IPS-18c (cell line): ENCODE results near the gene KCNQ2.

Source experiments
- H3K4me3 ChIP-seq: 2 replicates; pipeline ENCODE4 v1.7.0; 2013; ENCODE audit warnings: low read depth, mild to moderate bottlenecking, low read length, moderate library complexity; ENCODE audit not compliant: insufficient read depth
- H3K9me3 ChIP-seq: one replicate; pipeline ENCODE4 v1.6.1; 2013; ENCODE audit warnings: mild to moderate bottlenecking, low read length, moderate library complexity; ENCODE audit not compliant: control insufficient read depth, insufficient read depth

The KCNQ2 gene

DNA sequence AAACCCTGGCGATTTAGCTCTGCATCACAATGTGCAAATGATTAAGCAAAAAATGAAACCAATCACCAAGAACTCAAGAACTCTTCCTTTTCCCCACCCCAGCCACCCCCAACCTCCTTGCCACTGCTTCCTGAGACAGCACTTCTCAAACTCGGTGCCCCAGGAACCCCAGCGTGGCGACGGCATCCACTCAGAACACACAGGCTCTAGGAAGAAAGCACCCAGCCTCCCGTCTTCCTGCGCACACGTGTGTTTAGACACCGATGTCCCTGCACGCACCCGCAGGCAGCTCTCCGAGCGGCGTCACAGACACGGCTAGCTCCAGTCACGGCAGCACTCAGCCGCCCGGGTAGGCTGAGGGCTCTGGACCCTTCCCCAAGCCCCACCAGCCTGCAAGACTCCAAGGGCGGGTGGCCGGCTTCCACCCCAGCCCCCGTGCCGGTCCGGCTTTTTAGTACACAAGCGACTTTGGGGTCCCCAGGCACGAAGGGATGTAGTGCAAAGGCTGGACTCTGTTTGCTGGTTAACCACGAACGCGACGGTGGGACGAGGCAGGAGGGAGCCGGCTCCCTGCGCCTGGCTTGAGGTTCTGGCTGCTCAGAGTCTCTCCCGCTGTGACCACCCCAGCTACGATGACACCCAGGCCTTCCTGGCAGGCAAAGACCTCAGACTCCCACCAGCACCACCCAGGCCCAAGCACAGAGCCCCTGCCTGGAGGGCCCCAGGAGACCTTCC lies 51.9 kb downstream of the KCNQ2 start:
- Histone ChIP-seq H3K9me3 (no peaks in the 10 kb centered on the region), H3K4me3 (no peak overlapping the region)

DNA sequence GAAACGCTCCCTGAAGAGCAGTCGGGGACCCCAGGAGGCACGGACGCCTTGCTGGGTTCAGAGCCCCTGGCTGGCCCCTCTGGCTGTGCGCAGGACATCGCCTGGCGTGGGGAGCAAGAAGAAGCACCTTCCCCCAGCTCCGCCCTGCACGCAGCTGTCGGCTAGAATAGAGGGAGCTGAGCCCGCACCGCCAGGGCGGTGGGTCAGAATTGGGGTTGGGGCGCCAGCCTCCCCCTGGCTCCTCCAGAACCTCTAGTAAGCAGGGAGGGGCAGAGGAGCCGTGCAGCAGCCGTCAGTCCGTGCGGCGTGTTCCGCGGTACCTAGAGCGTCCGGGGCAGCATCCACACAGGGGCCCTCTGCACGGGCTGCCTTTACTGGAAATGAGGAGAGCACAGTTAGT lies 53.2 kb downstream of the KCNQ2 start:
- no peak overlapping the region for H3K4me3 ChIP-seq

DNA sequence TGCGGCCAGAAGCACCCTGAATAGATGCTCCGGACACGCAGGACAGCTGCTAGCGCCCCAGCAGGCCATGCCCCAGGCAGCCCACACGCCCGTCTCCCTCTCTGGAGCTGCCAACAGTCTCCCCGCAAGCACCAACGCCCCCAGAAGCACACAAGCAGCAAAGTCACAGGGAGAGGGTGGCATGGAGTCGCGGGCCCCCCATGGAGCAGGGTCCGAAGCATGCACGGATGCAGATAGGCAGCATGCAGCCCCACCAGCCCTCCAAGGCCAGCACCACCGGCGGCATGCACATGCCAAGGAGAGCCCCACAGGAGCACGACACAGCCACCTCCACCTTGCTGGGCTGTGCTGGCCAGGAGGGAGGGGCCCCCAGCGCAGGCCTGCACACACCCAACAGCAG lies 53.8 kb downstream of the KCNQ2 start:
- Histone ChIP-seq H3K9me3 (no peaks in the 10 kb centered on the region), H3K4me3 (no peak overlapping the region)

More for the DNA sequence above, 53.2 kb downstream of the KCNQ2 start:
- no peaks in the 10 kb centered on the region for H3K9me3 ChIP-seq

GRCh38 chr20:63417738-63418120 lies 54.7 kb downstream of the KCNQ2 start:
- H3K9me3 ChIP-seq = no peaks in the 10 kb centered on the region
- no peak overlapping the region for H3K4me3 ChIP-seq

DNA sequence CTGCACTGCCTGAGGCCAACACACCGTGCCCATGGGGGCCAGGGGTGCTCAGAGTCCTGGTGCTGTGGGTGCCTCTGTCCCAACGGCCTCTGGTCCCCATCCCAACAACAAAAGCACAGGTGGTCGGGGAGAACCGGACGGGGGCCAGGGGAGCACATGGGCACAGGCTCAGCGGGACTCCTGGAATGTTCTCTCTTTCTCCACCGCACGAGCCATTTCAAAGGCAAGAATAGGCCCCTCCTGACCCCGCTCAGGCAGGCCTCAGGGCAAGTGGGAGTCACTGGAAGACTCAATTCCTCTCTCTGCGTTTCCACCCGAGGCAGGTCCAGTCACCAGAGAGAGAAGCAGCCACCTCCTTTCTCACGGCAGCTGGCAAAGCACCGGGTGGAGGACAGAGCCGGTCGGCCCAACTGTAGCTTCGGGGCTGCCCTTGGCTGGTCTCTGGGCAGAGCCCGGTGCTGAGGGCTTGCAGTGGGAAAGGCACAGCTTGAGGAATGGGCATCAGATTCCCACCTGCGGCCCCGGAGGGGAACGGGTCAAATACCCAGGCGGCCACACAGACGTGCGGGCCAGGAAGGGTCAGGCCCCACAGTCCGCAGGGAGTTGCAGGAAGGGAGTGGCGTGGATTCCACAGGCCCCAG lies 55.2 kb downstream of the KCNQ2 start:
- H3K4me3 ChIP-seq = no peak overlapping the region
- H3K9me3 ChIP-seq = no peaks in the 10 kb centered on the region

DNA sequence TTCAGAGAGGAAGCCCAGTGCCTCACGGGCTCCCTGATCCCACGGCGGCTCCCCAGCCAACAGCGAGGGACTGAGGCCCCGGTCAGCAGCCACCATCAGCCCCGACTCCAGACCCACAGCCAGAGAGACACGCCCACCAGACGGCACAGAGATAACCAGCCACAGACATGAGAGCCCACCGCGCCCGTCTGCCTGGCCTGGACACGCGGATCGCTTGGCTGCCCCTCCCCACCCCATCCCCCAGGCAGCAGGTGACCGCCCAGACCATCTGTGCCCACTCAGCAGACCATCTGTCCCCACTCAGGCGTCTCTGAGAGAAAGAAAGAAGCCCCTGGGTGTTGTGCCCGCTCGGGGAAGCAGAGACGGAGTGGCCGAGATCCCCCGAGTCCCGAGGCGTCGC lies 55.8 kb downstream of the KCNQ2 start:
- H3K4me3 ChIP-seq = no peak overlapping the region

DNA sequence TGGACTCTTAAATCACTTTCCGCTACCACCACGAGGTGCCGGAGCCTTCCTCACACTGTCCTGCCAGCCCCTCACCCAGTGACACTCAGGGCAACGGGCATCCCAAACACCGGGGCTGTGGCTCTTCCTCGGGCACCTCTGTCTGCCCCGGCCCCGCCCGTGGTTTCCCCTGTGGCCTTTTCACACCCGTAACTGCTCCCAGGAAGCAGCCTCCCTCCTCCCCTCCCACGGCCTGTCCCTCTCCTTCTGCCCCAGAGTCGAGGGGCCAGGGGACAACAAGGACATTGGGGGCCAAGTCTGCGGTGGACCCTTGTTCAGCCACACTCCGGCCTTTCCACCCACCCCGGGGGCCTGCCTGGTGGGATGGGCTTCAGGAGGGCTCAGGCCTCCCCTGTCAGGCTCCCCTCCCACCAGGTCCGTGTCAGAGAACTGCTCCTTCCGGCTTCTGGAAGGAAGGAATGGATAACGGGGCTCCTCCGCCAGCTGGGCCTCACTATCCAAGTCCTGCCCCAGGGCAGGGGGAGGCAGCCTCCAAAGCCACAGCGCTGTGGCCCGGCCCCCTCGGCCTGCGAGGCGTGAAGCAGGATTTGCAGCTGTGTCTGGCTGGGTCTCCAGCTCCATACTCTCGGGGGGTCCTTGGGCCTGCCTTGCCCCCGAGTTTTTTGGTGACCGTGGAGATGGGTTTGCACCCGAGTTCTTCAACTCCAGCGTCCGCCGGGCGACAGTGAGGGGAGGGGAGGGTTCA lies 56.6 kb downstream of the KCNQ2 start:
- Histone ChIP-seq H3K4me3 (no peak overlapping the region), H3K9me3 (no peaks in the 10 kb centered on the region)

More for the DNA sequence above, 55.8 kb downstream of the KCNQ2 start:
- no peaks in the 10 kb centered on the region for H3K9me3 ChIP-seq

DNA sequence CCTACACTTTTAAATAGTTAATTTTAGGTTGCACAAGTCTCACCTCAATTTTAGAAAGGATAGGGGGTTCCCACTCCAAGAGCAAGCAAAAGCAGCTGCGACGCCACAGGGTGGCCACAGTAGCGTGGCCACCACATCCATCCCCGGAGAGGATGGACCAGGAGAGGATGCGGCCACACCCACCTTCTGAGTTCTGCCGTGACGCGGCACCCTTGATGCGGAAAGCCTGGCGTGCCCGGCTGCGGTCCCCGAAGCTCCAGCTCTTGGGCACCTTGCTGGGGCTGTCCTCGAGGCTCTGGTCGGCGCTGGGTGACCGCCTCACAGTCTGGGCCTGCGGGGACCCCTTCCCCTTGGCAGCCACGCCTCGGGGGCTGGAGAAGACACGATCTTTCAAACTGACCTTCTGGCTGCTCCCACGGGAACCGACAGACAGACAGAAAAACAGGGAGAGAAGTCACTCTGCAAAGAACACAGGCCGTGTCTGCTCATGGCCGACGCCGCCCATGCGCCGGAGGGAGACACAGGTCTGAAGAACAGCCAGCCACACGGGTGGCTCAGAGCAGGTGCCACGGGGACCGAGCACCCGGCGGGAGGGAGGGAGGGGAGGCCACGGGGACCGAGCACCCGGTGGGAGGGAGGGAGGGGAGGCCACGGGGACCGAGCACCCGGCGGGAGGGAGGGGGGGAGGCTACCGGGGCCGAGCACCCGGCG lies 57.6 kb downstream of the KCNQ2 start:
- no peak overlapping the region for H3K4me3 ChIP-seq
- H3K9me3 ChIP-seq = no peaks in the 10 kb centered on the region

GRCh38 chr20:63413963-63414684 lies 58.3 kb downstream of the KCNQ2 start:
- Histone ChIP-seq H3K4me3 (no peak overlapping the region), H3K9me3 (no peaks in the 10 kb centered on the region)

DNA sequence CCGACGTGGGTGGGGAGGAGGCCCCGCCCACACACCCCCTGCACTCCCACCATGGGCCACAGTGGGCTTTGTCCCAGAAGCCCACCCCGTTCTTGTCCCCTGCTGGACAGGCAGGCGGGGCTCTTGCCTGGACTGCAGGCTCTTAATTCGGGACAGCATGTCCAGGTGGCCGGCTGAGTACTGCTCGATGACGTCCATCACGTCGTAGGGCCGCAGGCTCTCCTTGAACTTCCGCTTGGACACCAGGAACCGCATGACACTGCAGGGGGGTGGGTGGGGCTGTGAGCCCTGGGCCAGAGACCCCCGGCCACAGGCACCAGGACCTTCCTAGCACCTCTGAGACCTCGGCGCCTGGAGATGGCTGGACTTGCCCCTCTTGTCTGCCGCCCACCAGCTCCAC lies 59.1 kb downstream of the KCNQ2 start:
- Histone ChIP-seq H3K4me3 (no peak overlapping the region), H3K9me3 (no peaks in the 10 kb centered on the region)

DNA sequence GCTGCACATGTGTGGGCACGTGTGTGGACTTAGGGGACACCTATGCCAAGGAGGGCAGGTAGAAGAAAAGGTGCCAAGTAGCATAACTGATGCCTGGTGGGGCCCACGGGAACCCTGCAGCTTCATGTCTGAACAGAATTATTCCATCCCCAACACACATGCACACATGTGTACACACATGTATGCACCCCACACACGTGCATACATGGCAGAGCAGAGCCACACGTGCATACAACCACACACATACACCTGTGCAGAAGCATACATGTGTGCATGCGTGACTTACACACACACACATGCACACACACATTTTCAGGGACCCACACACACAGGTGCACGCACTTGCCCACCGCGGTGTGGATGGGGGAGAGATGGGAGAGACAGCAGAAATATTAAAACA lies 59.6 kb downstream of the KCNQ2 start:
- H3K9me3 ChIP-seq = no peaks in the 10 kb centered on the region
- H3K4me3 ChIP-seq = no peak overlapping the region

DNA sequence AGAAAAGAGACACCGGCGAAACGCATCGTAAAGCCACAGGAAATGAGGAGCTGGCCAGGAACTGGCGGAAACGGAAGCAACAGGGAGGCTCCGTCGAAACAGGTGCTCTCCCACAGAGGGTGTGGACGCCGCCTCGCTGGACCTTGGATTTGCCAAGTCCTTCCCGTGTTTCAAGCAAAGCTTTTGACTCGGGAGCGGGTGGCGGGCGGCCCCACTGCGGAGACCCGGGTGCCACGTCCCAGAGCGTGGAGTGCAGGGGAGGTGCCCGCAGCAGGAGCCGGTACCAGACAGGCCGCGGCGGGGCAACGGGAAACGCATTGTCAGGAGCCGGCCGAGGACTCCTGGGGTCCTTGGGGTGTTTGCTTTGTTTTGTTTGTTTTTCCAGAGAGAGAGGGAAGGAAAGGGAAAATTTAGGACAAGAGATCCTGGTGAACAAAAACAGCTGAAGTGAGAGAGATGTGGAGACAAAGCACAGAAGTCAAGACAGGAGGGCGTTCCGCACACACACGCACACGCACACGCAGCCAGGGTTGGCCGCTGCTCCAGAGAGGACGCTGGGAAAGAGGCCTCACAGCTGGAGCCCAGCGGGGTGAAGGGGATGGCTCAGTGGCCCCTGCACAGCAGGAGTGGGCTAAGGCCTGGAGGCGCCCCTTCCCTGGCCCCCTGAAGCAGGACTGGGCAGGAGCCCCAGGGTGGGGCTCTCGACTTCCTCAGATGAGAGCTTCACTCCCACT lies 60.4 kb downstream of the KCNQ2 start:
- H3K4me3 ChIP-seq = no peak overlapping the region
- no peaks in the 10 kb centered on the region for H3K9me3 ChIP-seq

- H3K9me3 ChIP-seq = no peaks in the 10 kb centered on the region
- no peak overlapping the region for H3K4me3 ChIP-seq
These were observed 61.1 kb downstream of the KCNQ2 start for GRCh38 chr20:63411151-63411897.

GRCh38 chr20:63409834-63410435 lies 62.5 kb downstream of the KCNQ2 start:
- H3K9me3 ChIP-seq = no peaks in the 10 kb centered on the region
- no peak overlapping the region for H3K4me3 ChIP-seq

DNA sequence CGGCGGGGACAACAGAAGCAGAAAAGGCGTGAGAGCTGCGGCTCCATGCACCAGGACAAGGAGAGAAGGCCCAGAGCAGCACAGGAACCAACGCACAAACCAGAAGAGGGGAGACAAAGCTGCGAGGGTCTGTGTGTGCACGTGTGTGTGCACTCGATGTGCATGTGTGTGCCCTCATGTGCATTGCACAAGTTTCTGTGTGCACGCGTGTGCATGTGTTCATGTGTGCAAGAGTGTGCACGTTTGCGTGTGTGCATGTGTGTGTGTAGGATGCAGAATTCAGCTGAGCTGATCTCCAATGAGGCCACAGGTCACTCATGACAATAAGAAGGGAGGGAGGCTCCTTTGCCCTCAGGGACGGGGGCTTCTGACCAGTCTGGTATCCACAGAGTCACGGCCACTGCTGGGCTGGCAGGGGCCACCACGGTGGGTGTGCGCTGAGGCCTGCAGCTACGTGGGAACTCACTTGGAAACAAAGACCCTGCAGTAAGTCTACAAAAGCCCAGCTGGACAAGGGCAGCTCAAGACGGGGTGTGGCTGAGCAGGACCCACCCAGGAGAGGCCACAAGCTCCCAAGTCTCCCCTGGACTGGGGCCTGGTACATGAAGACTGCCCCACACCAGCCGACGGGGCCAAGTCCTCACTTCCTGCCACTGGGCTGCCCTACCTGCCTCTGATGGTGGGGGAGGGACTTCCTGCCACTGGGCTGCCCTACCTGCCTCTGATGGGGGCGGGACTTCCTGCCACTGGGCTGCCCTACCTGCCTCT lies 63.2 kb downstream of the KCNQ2 start:
- Histone ChIP-seq H3K9me3 (no peaks in the 10 kb centered on the region), H3K4me3 (no peak overlapping the region)
